Lower leg skin (tissue), 4 donors: Measurements from ENCODE around the gene FTSJ3. TPM values are rescaled to one million over a fixed set of nuclear protein-coding genes. Genes with fewer than 3 reads are reported as not detected.

ENCODE experiments used
- DNase-seq, 2 donors: peaks; one replicate each; pipeline ENCODE4 v3.0.0-alpha.2; 2019; ENCODE audit warnings: low spot score in 2 of 2
- H3K4me3 ChIP-seq: fragments of 200-600 bp; sonication (generic); 2 replicates; pipeline ENCODE4 v1.5.1; 2017; ENCODE audit warnings: mild to moderate bottlenecking, low read depth; ENCODE audit not compliant: poor library complexity, severe bottlenecking
- POLR2A ChIP-seq, 2 donors: fragments of 450-650 bp; IDR thresholded peaks; one replicate each; pipeline ENCODE4 v1.6.1; 2016 to 2017; ENCODE audit warnings: antibody characterized with exemption in 2 of 2, mild to moderate bottlenecking in 1 of 2, moderate library complexity in 1 of 2
- WGBS, 2 donors: methylation state at CpG; one replicate each; pipeline ENCODE4 v1.1.5; 2018; 5-methylcytosine and 5-hydroxymethylcytosine counted together
- intact Hi-C: fragments of 100-400 bp; cut with DNase I; formaldehyde crosslinking; loops from one replicate; pipeline ENCODE4 v1.15.0; 2023; ENCODE audit warnings: low total_unique reads
- total RNA-seq, 4 donors: library from RNA; depleted of rRNA; stranded (reverse); fragments of >200 nt; gene quantifications; one replicate each; pipeline ENCODE4 v1.1.0, GENCODE V29; 2016
- TF ChIP-seq, protein P1 (sequence below), 3 donors: fragments of 450-650 bp; IDR thresholded peaks; one replicate each; pipeline ENCODE4 v1.5.1; 2016; ENCODE audit warnings: antibody characterized with exemption in 3 of 3, mild to moderate bottlenecking in 3 of 3, moderate library complexity in 2 of 3

FTSJ3 gene
- total RNA-seq, 4 donors from 2014 or later, result 28.4 to 76.8 (median 47.2) TPM

DNA sequence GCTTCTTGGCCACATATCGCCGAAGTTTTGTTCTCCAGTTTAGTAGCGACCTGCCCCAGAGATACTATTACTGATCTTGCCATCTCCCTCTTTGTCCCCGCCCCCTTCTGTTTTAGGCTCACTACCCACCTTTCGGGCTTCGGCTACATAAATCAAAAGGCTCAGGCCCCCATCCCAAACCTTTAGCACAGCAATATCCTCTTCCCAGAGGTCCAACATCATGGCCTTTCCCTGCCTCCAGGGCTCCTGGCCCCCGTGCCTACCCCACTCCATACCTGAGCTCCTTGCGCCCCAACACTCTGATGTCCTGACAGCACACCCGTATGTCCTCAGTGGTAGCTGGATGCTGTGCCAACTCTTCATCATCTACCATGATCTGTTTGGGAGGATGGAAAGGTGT lies 3.1 kb downstream of the FTSJ3 start:
- intact Hi-C loops, result loop anchor here (5.0 kb wide), 1 partner anchor 37 kb away; no protein-coding TSS in a partner anchor
- no peak for TF ChIP-seq POLR2A (IDR thresholded peaks at IDR 0.05)
- TF ChIP-seq, protein P1, sequence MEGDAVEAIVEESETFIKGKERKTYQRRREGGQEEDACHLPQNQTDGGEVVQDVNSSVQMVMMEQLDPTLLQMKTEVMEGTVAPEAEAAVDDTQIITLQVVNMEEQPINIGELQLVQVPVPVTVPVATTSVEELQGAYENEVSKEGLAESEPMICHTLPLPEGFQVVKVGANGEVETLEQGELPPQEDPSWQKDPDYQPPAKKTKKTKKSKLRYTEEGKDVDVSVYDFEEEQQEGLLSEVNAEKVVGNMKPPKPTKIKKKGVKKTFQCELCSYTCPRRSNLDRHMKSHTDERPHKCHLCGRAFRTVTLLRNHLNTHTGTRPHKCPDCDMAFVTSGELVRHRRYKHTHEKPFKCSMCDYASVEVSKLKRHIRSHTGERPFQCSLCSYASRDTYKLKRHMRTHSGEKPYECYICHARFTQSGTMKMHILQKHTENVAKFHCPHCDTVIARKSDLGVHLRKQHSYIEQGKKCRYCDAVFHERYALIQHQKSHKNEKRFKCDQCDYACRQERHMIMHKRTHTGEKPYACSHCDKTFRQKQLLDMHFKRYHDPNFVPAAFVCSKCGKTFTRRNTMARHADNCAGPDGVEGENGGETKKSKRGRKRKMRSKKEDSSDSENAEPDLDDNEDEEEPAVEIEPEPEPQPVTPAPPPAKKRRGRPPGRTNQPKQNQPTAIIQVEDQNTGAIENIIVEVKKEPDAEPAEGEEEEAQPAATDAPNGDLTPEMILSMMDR (IDR thresholded peaks at IDR 0.05), result no peak
- WGBS, 2 donors, result 92 to 96% methylated on average over 9 of the region's 9 CpGs
- no peak for DNase-seq
- no peak overlapping the region for H3K4me3 ChIP-seq

- intact Hi-C loops, result loop anchor here (5.0 kb wide), 1 partner anchor 36 kb away; no protein-coding TSS in a partner anchor
- no peak for DNase-seq
- H3K4me3 ChIP-seq, result no peak overlapping the region
- WGBS, 2 donors, result 94 to 95% methylated on average over 13 of the region's 13 CpGs
- TF ChIP-seq POLR2A (IDR thresholded peaks at IDR 0.05), result no peak
- TF ChIP-seq, protein P1 (IDR thresholded peaks at IDR 0.05), result no peak
These were observed 3.7 kb downstream of the FTSJ3 start for GRCh38 chr17:63823659-63824331.

GRCh38 chr17:63822537-63822936 lies 4.9 kb downstream of the FTSJ3 start:
- TF ChIP-seq POLR2A (IDR thresholded peaks at IDR 0.05), result no peak
- TF ChIP-seq, protein P1 (IDR thresholded peaks at IDR 0.05), result no peak
- intact Hi-C loops, result loop anchor here (5.0 kb wide), 1 partner anchor 35 kb away; no protein-coding TSS in a partner anchor
- no peak for DNase-seq
- H3K4me3 ChIP-seq, result no peak overlapping the region

DNA sequence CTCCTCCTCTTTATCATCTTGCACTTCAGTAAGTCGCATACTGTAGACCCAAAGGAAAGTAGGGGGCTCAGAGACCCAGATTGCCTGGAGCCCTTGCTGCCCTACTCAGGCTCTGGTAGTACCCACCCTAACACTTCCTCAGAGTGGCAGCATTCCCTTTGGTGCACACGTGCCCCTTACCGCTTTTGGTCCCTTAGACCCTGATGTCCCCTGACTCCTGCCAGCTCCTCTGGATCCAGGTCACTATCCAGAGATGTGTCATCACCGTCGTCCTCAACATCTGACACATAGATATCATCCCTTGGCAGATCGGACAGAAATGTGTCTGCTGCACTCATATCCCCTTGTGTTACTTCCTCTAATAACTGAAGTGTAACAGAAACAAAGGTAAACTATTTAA lies 5.7 kb downstream of the FTSJ3 start:
- WGBS, 2 donors, result 73 to 81% methylated on average over 6 of the region's 6 CpGs
- no peak for DNase-seq
- no peak overlapping the region for H3K4me3 ChIP-seq
- TF ChIP-seq, protein P1 (IDR thresholded peaks at IDR 0.05), result no peak
- TF ChIP-seq POLR2A (IDR thresholded peaks at IDR 0.05), result no peak
- intact Hi-C loops, result loop anchor here (5.0 kb wide), 1 partner anchor 35 kb away; no protein-coding TSS in a partner anchor

DNA sequence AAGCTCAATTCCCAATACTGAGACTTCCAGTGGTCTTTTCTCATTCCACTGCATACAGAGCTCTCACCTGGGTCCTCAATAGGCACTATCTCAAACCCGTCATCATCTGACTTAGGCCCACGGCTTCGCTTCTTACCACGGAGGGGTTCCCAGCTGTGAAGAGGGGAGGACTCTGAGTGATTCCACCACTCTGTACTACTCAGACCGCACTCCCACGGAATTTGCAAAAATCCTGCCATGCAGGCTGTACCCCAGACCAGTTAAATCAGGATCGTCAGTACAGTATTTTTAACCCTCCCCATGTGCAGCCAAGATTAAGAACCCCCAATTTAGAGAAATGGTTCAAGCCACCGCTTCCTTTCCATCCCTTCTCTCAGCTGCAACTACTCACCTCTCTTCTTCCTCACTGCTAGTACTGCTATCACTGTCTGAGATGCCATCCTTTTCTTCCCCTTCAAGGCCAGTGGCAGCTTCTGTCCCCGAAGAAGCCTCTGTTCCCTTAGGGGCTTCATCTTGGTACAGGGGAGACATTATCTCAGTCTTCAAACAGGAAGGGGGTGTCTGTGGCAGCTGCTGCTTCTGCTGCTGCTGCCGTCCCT lies 6.4 kb downstream of the FTSJ3 start:
- 83 to 85% methylated on average over 10 of the region's 10 CpGs for WGBS, 2 donors
- no peak overlapping the region for H3K4me3 ChIP-seq
- no peak for DNase-seq
- intact Hi-C loops, result loop anchor here (5.0 kb wide), 1 partner anchor 34 kb away; no protein-coding TSS in a partner anchor
- TF ChIP-seq, protein P1 (IDR thresholded peaks at IDR 0.05), result no peak
- TF ChIP-seq POLR2A (IDR thresholded peaks at IDR 0.05), result no peak
